SJSA1 (cell line): ENCODE measurements around the gene RCN1. TPM values are rescaled to one million over a fixed set of nuclear protein-coding genes. Genes with fewer than 3 reads are reported as not detected.

Experiments
- DNase-seq, 2 experiments: peaks; one replicate each; pipeline ENCODE4 v3.0.0-alpha.2; 2015 to 2020; ENCODE audit warnings: low spot score in 2 of 2, low read depth in 1 of 2
- H3K27ac ChIP-seq: fragments of 250-450 bp; sonication (Bioruptor Pico); 2 replicates; pipeline ENCODE4 v1.5.1; 2020; ENCODE audit warnings: mild to moderate bottlenecking, moderate library complexity
- H3K27me3 ChIP-seq: fragments of 250-450 bp; sonication (Bioruptor Pico); replicated peaks from 2 replicates; pipeline ENCODE4 v1.5.1; 2020; ENCODE audit warnings: mild to moderate bottlenecking, moderate library complexity
- H3K36me3 ChIP-seq: fragments of 250-450 bp; sonication (Bioruptor Pico); 2 replicates; pipeline ENCODE4 v1.5.1; 2020; ENCODE audit warnings: mild to moderate bottlenecking
- H3K4me1 ChIP-seq: fragments of 250-450 bp; sonication (Bioruptor Pico); replicated peaks from 2 replicates; pipeline ENCODE4 v1.6.1; 2021; ENCODE audit warnings: mild to moderate bottlenecking
- H3K4me3 ChIP-seq: fragments of 250-450 bp; sonication (Bioruptor Pico); 2 replicates; pipeline ENCODE4 v1.5.1; 2020; ENCODE audit warnings: mild to moderate bottlenecking
- H3K9me3 ChIP-seq: fragments of 250-450 bp; sonication (Bioruptor Pico); replicated peaks from 2 replicates; pipeline ENCODE4 v1.5.1; 2020; ENCODE audit warnings: mild to moderate bottlenecking
- total RNA-seq: library from RNA; depleted of rRNA; stranded (reverse); fragments of >200 nt; shearing (Covaris generic); gene quantifications from 2 replicates; pipeline ENCODE4 v1.2.3, GENCODE V29; 2014

The RCN1 gene
- total RNA-seq, 1 experiment from 2014 or later: 110 TPM

GRCh38 chr11:32065865-32066629 is 24.8 kb upstream of the RCN1 start:
- Histone ChIP-seq H3K4me1 (no peaks in the 10 kb centered on the region), H3K27me3 (peaks cover 51% of the 10 kb centered on the region)

GRCh38 chr11:32068134-32068870 is 22.6 kb upstream of the RCN1 start:
- Histone ChIP-seq H3K4me3 (no peak overlapping the region), H3K9me3 (no peaks in the 10 kb centered on the region)
- DNase-seq: no peak

More at GRCh38 chr11:32065865-32066629, 24.8 kb upstream of the RCN1 start:
- Histone ChIP-seq H3K4me3 (no peak overlapping the region), H3K9me3 (no peaks in the 10 kb centered on the region), H3K27ac (no peak overlapping the region), H3K36me3 (no peaks in the 10 kb centered on the region)
- no peak for DNase-seq

GRCh38 chr11:32069361-32070058 is 21.4 kb upstream of the RCN1 start:
- Histone ChIP-seq H3K36me3 (no peaks in the 10 kb centered on the region), H3K4me1 (no peaks in the 10 kb centered on the region), H3K27ac (no peak overlapping the region), H3K4me3 (no peak overlapping the region), H3K27me3 (peaks cover 38% of the 10 kb centered on the region), H3K9me3 (no peaks in the 10 kb centered on the region)
- no peak for DNase-seq

More at GRCh38 chr11:32068134-32068870, 22.6 kb upstream of the RCN1 start:
- H3K36me3 ChIP-seq: no peaks in the 10 kb centered on the region
- H3K27me3 ChIP-seq: peaks cover 50% of the 10 kb centered on the region
- no peaks in the 10 kb centered on the region for H3K4me1 ChIP-seq
- no peak overlapping the region for H3K27ac ChIP-seq

GRCh38 chr11:32070692-32071091 is 20.2 kb upstream of the RCN1 start:
- Histone ChIP-seq H3K4me1 (no peaks in the 10 kb centered on the region), H3K27me3 (peaks cover 36% of the 10 kb centered on the region), H3K36me3 (no peaks in the 10 kb centered on the region), H3K27ac (no peak overlapping the region), H3K9me3 (0 out of 2 replicates have a peak, but pooled peaks cover under 1% of the 10 kb centered on the region), H3K4me3 (no peak overlapping the region)
- no peak for DNase-seq

GRCh38 chr11:32071811-32072210 is 19.1 kb upstream of the RCN1 start:
- Histone ChIP-seq H3K9me3 (peaks cover 6% of the 10 kb centered on the region; the same call in 1 of the 2 replicates), H3K27me3 (peaks cover 30% of the 10 kb centered on the region), H3K4me3 (no peak overlapping the region), H3K27ac (no peak overlapping the region), H3K4me1 (no peaks in the 10 kb centered on the region), H3K36me3 (no peaks in the 10 kb centered on the region)
- peak in 1 of 2 experiments; percentile 20 for DNase-seq

GRCh38 chr11:32072872-32073643 is 17.8 kb upstream of the RCN1 start:
- Histone ChIP-seq H3K27ac (no peak overlapping the region), H3K4me1 (no peaks in the 10 kb centered on the region), H3K27me3 (peaks cover 20% of the 10 kb centered on the region), H3K9me3 (peaks cover 6% of the 10 kb centered on the region; the same call in 1 of the 2 replicates), H3K36me3 (no peaks in the 10 kb centered on the region), H3K4me3 (no peak overlapping the region)
- no peak for DNase-seq

- Histone ChIP-seq H3K36me3 (no peaks in the 10 kb centered on the region), H3K4me3 (no peak overlapping the region), H3K9me3 (peaks cover 6% of the 10 kb centered on the region; the same call in 1 of the 2 replicates), H3K27ac (no peak overlapping the region), H3K4me1 (no peaks in the 10 kb centered on the region), H3K27me3 (peaks cover 20% of the 10 kb centered on the region)
- DNase-seq: no peak
These were observed 17.2 kb upstream of the RCN1 start for GRCh38 chr11:32073644-32074026.

GRCh38 chr11:32079553-32079952 is 11.3 kb upstream of the RCN1 start:
- Histone ChIP-seq H3K4me3 (no peak overlapping the region), H3K9me3 (peaks cover 6% of the 10 kb centered on the region; the same call in 1 of the 2 replicates), H3K4me1 (peaks cover 6% of the 10 kb centered on the region), H3K27me3 (no peaks in the 10 kb centered on the region), H3K36me3 (no peaks in the 10 kb centered on the region), H3K27ac (no peak overlapping the region)
- no peak for DNase-seq

GRCh38 chr11:32080361-32080980 is 10.4 kb upstream of the RCN1 start:
- peaks cover 6% of the 10 kb centered on the region for H3K4me1 ChIP-seq
- no peaks in the 10 kb centered on the region for H3K27me3 ChIP-seq
- H3K27ac ChIP-seq: no peak overlapping the region
- H3K4me3 ChIP-seq: no peak overlapping the region
- peaks cover 6% of the 10 kb centered on the region; the same call in 1 of the 2 replicates for H3K9me3 ChIP-seq
- no peaks in the 10 kb centered on the region for H3K36me3 ChIP-seq
- DNase-seq: no peak

- Histone ChIP-seq H3K4me3 (no peak overlapping the region), H3K27ac (no peak overlapping the region), H3K4me1 (peaks cover 6% of the 10 kb centered on the region), H3K27me3 (no peaks in the 10 kb centered on the region), H3K36me3 (no peaks in the 10 kb centered on the region), H3K9me3 (peaks cover 3% of the 10 kb centered on the region; the same call in 1 of the 2 replicates)
- DNase-seq: peak in 1 of 2 experiments; percentile 10
These were observed 9.7 kb upstream of the RCN1 start for GRCh38 chr11:32081129-32081641.

GRCh38 chr11:32081901-32082300 is 9.0 kb upstream of the RCN1 start:
- Histone ChIP-seq H3K4me1 (peaks cover 6% of the 10 kb centered on the region), H3K27ac (no peak overlapping the region), H3K9me3 (no peaks in the 10 kb centered on the region), H3K36me3 (no peaks in the 10 kb centered on the region), H3K4me3 (no peak overlapping the region), H3K27me3 (no peaks in the 10 kb centered on the region)
- no peak for DNase-seq

GRCh38 chr11:32082346-32082986 is 8.4 kb upstream of the RCN1 start:
- Histone ChIP-seq H3K4me3 (no peak overlapping the region), H3K27me3 (no peaks in the 10 kb centered on the region), H3K36me3 (no peaks in the 10 kb centered on the region), H3K4me1 (peaks cover 12% of the 10 kb centered on the region), H3K9me3 (no peaks in the 10 kb centered on the region), H3K27ac (no peak overlapping the region)
- no peak for DNase-seq
